Kidney epithelial cell (primary cell): ENCODE results near the gene HK3. TPM values are rescaled to one million over a fixed set of nuclear protein-coding genes. Genes with fewer than 3 reads are reported as not detected.

Source experiments
- DNase-seq: peaks from one replicate; pipeline ENCODE4 v3.0.0-alpha.2; 2010; ENCODE audit warnings: low read depth
- H3K27me3 ChIP-seq: 2 replicates; pipeline ENCODE4 v1.6.0; 2011; ENCODE audit warnings: low read length; ENCODE audit not compliant: control insufficient read depth, insufficient read depth
- H3K36me3 ChIP-seq: 2 replicates; pipeline ENCODE4 v1.5.1; 2011; ENCODE audit warnings: low read length; ENCODE audit not compliant: control insufficient read depth, insufficient read depth
- H3K4me3 ChIP-seq: 2 replicates; pipeline ENCODE4 v1.5.1; 2011; ENCODE audit warnings: low read depth, mild to moderate bottlenecking, control low read depth, low read length
- CTCF ChIP-seq: IDR thresholded peaks from 2 replicates; pipeline ENCODE4 v1.5.1; 2011; ENCODE audit warnings: mild to moderate bottlenecking, moderate library complexity, low read length, control low read depth, inconsistent platforms; ENCODE audit not compliant: insufficient read depth, poor library complexity, severe bottlenecking
- total RNA-seq: library from RNA; depleted of rRNA; stranded (reverse); fragments of >200 nt; gene quantifications from 2 replicates; pipeline ENCODE4 v1.2.3, GENCODE V29; 2015

HK3 gene
- total RNA-seq, 1 donor from 2014 or later: 0.04 TPM

GRCh38 chr5:176848651-176849050 lies 50.5 kb downstream of the HK3 start:
- Histone ChIP-seq H3K27me3 (peaks cover 19% of the 10 kb centered on the region), H3K4me3 (no peak overlapping the region), H3K36me3 (no peaks in the 10 kb centered on the region)
- no peak for TF ChIP-seq CTCF
- no peak for DNase-seq

- H3K27me3 ChIP-seq: peaks cover 15% of the 10 kb centered on the region
- no peaks in the 10 kb centered on the region for H3K36me3 ChIP-seq
- DNase-seq: no peak
- H3K4me3 ChIP-seq: no peak overlapping the region
- no peak for TF ChIP-seq CTCF
Measured at GRCh38 chr5:176847726-176848290, 51.3 kb downstream of the HK3 start.

GRCh38 chr5:176847148-176847547 lies 52.0 kb downstream of the HK3 start:
- DNase-seq: no peak
- peaks cover 14% of the 10 kb centered on the region for H3K27me3 ChIP-seq
- no peaks in the 10 kb centered on the region for H3K36me3 ChIP-seq
- no peak overlapping the region for H3K4me3 ChIP-seq
- TF ChIP-seq CTCF: no peak

GRCh38 chr5:176846335-176847140 lies 52.6 kb downstream of the HK3 start:
- H3K4me3 ChIP-seq: no peak overlapping the region
- no peak for DNase-seq
- no peak for TF ChIP-seq CTCF
- H3K36me3 ChIP-seq: no peaks in the 10 kb centered on the region
- peaks cover 13% of the 10 kb centered on the region for H3K27me3 ChIP-seq

GRCh38 chr5:176845392-176845713 lies 53.8 kb downstream of the HK3 start:
- no peak for DNase-seq
- H3K36me3 ChIP-seq: no peaks in the 10 kb centered on the region
- no peak overlapping the region for H3K4me3 ChIP-seq
- H3K27me3 ChIP-seq: peaks cover 16% of the 10 kb centered on the region
- TF ChIP-seq CTCF: peak; percentile 8
